H1 (cell line): ENCODE data around the gene NELFCD. TPM values are rescaled to one million over a fixed set of nuclear protein-coding genes. Genes with fewer than 3 reads are reported as not detected.

Experiments
- CTCF ChIA-PET: fragments of 300-600 bp; sonication (Branson Sonifier 250); formaldehyde crosslinking; loops from one replicate; lab custom pipeline; 2021; ENCODE audit not compliant: partially characterized antibody; lab: Charles Lee
- POLR2A ChIA-PET: fragments of 300-600 bp; sonication (Branson Sonifier 250); formaldehyde crosslinking; loops from one replicate; lab custom pipeline; 2021; ENCODE audit warnings: inconsistent platforms; ENCODE audit not compliant: partially characterized antibody; lab: Charles Lee
- DNase-seq, 2 experiments: peaks; one replicate each; pipeline versions ENCODE4 v3.0.0 to v3.0.0-alpha.2; 2010 to 2022; ENCODE audit warnings: low spot score in 2 of 2, low read depth in 1 of 2, mixed read lengths in 1 of 2
- FAIRE-seq: peaks from 2 replicates; lab custom pipeline; 2011; peaks lifted over from hg19 to GRCh38; lab: Jason Lieb, UNC
- H2AFZ ChIP-seq: 2 replicates; pipeline ENCODE4 v1.8.1; 2012; ENCODE audit warnings: low read length, inconsistent platforms
- H2AK5ac ChIP-seq: 2 replicates; pipeline ENCODE4 v1.6.1; 2013; ENCODE audit warnings: low read depth, low read length
- H2BK120ac ChIP-seq: replicated peaks from 2 replicates; pipeline ENCODE3; 2013; ENCODE audit warnings: low read depth, low read length, inconsistent platforms
- H2BK12ac ChIP-seq: 2 replicates; pipeline ENCODE4 v1.6.1; 2013; ENCODE audit warnings: low read depth, low read length
- H2BK15ac ChIP-seq: 2 replicates; pipeline ENCODE4 v1.6.1; 2013; ENCODE audit warnings: low read length
- H2BK20ac ChIP-seq: 2 replicates; pipeline ENCODE4 v1.6.1; 2013; ENCODE audit warnings: low read length
- H2BK5ac ChIP-seq: 2 replicates; pipeline ENCODE4 v1.6.1; 2013; ENCODE audit warnings: low read depth, low read length
- H3K14ac ChIP-seq: 2 replicates; pipeline ENCODE4 v1.6.1; 2013; ENCODE audit warnings: inconsistent platforms; ENCODE audit not compliant: insufficient read length
- H3K18ac ChIP-seq: 2 replicates; pipeline ENCODE4 v1.6.1; 2013; ENCODE audit warnings: low read length; ENCODE audit errors: extremely low read depth
- H3K23ac ChIP-seq: 2 replicates; pipeline ENCODE4 v1.6.1; 2013; ENCODE audit warnings: inconsistent platforms; ENCODE audit not compliant: insufficient read length
- H3K23me2 ChIP-seq: 2 replicates; pipeline ENCODE4 v1.6.1; 2013; ENCODE audit warnings: low read depth, low read length
- H3K27ac ChIP-seq: 2 replicates; pipeline ENCODE4 v1.6.1; 2011; ENCODE audit warnings: low read depth, low read length, inconsistent platforms
- H3K27me3 ChIP-seq, 4 experiments: replicated peaks in 1 of 4; 1 replicate in 1 of 4; 2 replicates in 3 of 4; pipeline versions ENCODE4 v1.6.1 to v1.8.1; 2011 to 2013; ENCODE audit warnings: low read length in 3 of 4, mild to moderate bottlenecking in 3 of 4, inconsistent platforms in 2 of 4, mixed read lengths in 2 of 4, moderate library complexity in 1 of 4; ENCODE audit not compliant: control insufficient read depth in 3 of 4, insufficient read depth in 3 of 4; ENCODE audit errors: extremely low read depth in 1 of 4
- H3K36me3 ChIP-seq, 4 experiments: 2 replicates each; pipeline versions ENCODE4 v1.6.1 to v1.8.1; 2011 to 2013; ENCODE audit warnings: mild to moderate bottlenecking in 4 of 4, low read length in 3 of 4, moderate library complexity in 2 of 4, control low read depth in 1 of 4, inconsistent platforms in 1 of 4; ENCODE audit not compliant: insufficient read depth in 4 of 4, control insufficient read depth in 2 of 4
- H3K4ac ChIP-seq: replicated peaks from 2 replicates; pipeline ENCODE3; 2013; ENCODE audit warnings: low read length, low read depth, mixed read lengths, inconsistent platforms; ENCODE audit not compliant: insufficient read length
- H3K4me1 ChIP-seq, 4 experiments: replicated peaks in 1 of 4; 1 replicate in 1 of 4; 2 replicates in 3 of 4; pipeline versions ENCODE4 v1.6.1 to v1.8.1; 2011 to 2013; ENCODE audit warnings: low read length in 3 of 4, inconsistent platforms in 2 of 4, mixed read lengths in 1 of 4; ENCODE audit not compliant: insufficient read depth in 4 of 4, control insufficient read depth in 3 of 4
- H3K4me2 ChIP-seq, 2 experiments: 2 replicates each; pipeline versions ENCODE4 v1.6.1 to v1.8.1; 2011 to 2013; ENCODE audit warnings: low read depth in 2 of 2, low read length in 2 of 2, control low read depth in 1 of 2, inconsistent platforms in 1 of 2, mild to moderate bottlenecking in 1 of 2; ENCODE audit not compliant: insufficient read depth in 1 of 2
- H3K4me3 ChIP-seq, 4 experiments: fragments of 200-600, 300-600 bp in 1 of 4; sonication (generic), shearing (Covaris generic), sonication (Bioruptor Twin) in 1 of 4; 2 replicates each; pipeline versions ENCODE4 v1.5.1 to v1.8.1; 2011 to 2016; ENCODE audit warnings: low read length in 4 of 4, low read depth in 3 of 4, control low read depth in 2 of 4, inconsistent platforms in 2 of 4, mild to moderate bottlenecking in 2 of 4, mixed read lengths in 1 of 4, moderate library complexity in 1 of 4; ENCODE audit not compliant: insufficient read depth in 2 of 4; ENCODE audit errors: extremely low read depth in 1 of 4
- H3K56ac ChIP-seq: replicated peaks from 2 replicates; pipeline ENCODE3; 2013; ENCODE audit warnings: low read depth, mild to moderate bottlenecking, mixed read lengths, low read length, inconsistent platforms; ENCODE audit not compliant: insufficient read length
- H3K79me1 ChIP-seq: 2 replicates; pipeline ENCODE4 v1.6.1; 2013; ENCODE audit warnings: low read depth, low read length, control low read depth
- H3K79me2 ChIP-seq, 2 experiments: 2 replicates each; pipeline versions ENCODE4 v1.6.1 to v1.8.1; 2012 to 2013; ENCODE audit warnings: low read length in 2 of 2, mild to moderate bottlenecking in 2 of 2, inconsistent platforms in 1 of 2; ENCODE audit not compliant: insufficient read depth in 2 of 2, control insufficient read depth in 1 of 2
- H3K9ac ChIP-seq, 4 experiments: replicated peaks in 1 of 4; 1 replicate in 1 of 4; 2 replicates in 3 of 4; pipeline versions ENCODE4 v1.6.1 to v1.8.1; 2011 to 2013; ENCODE audit warnings: low read depth in 3 of 4, low read length in 3 of 4, control low read depth in 2 of 4, mild to moderate bottlenecking in 2 of 4, moderate library complexity in 2 of 4, inconsistent platforms in 1 of 4; ENCODE audit errors: extremely low read depth in 1 of 4
- H3K9me3 ChIP-seq, 2 experiments: 2 replicates each; pipeline versions ENCODE4 v1.6.1 to v1.8.1; 2012 to 2013; ENCODE audit warnings: mild to moderate bottlenecking in 2 of 2, moderate library complexity in 2 of 2, control low read depth in 1 of 2, inconsistent platforms in 1 of 2, low read depth in 1 of 2, low read length in 1 of 2, mixed read lengths in 1 of 2; ENCODE audit not compliant: insufficient read depth in 2 of 2
- H4K20me1 ChIP-seq, 2 experiments: replicated peaks in 1 of 2; 2 replicates each; pipeline versions ENCODE3 to v1.8.1; 2011 to 2013; ENCODE audit warnings: inconsistent platforms in 2 of 2, low read length in 2 of 2, mild to moderate bottlenecking in 1 of 2; ENCODE audit not compliant: insufficient read depth in 2 of 2, control insufficient read depth in 1 of 2
- H4K5ac ChIP-seq: 2 replicates; pipeline ENCODE4 v1.6.1; 2013; ENCODE audit warnings: low read length, low read depth, mixed read lengths, inconsistent platforms; ENCODE audit not compliant: insufficient read length
- H4K8ac ChIP-seq: 2 replicates; pipeline ENCODE4 v1.8.0; 2013; ENCODE audit warnings: mild to moderate bottlenecking, moderate library complexity, low read length, inconsistent platforms; ENCODE audit not compliant: insufficient read depth; ENCODE audit errors: extremely low read depth
- H4K91ac ChIP-seq: replicated peaks from 2 replicates; pipeline ENCODE3; 2013; ENCODE audit warnings: low read length, mixed read lengths, inconsistent platforms; ENCODE audit not compliant: insufficient read length
- BRCA1 ChIP-seq: IDR thresholded peaks from 2 replicates; pipeline ENCODE4 v1.6.1; 2012; ENCODE audit warnings: low read depth, low read length, improper control_type of control experiment
- EZH2 ChIP-seq: fragments of 200-600 bp; sonication (generic); IDR thresholded peaks from 2 replicates; pipeline ENCODE4 v1.7.1; 2012; ENCODE audit warnings: low read depth, mild to moderate bottlenecking, moderate library complexity, low read length, inconsistent platforms; ENCODE audit not compliant: severe bottlenecking
- FOSL1 ChIP-seq: IDR thresholded peaks from 2 replicates; pipeline ENCODE4 v1.6.1; 2011; ENCODE audit warnings: mild to moderate bottlenecking, low read depth, low read length, moderate library complexity; ENCODE audit not compliant: insufficient read depth
- NANOG ChIP-seq: IDR thresholded peaks from 2 replicates; pipeline ENCODE4 v1.6.1; 2011; ENCODE audit warnings: low read length, low read depth, mild to moderate bottlenecking, inconsistent platforms; ENCODE audit not compliant: insufficient read depth, poor library complexity, severe bottlenecking
- PHF8 ChIP-seq: fragments of 200-600 bp; sonication (generic); conservative IDR thresholded peaks from 2 replicates; pipeline ENCODE4 v1.7.1; 2012; ENCODE audit warnings: low read depth, mild to moderate bottlenecking, inconsistent platforms, low read length, moderate library complexity
- POU5F1 ChIP-seq: IDR thresholded peaks from 2 replicates; pipeline ENCODE4 v1.6.1; 2011; ENCODE audit warnings: low read depth, mild to moderate bottlenecking, low read length, moderate library complexity
- SIX5 ChIP-seq: IDR thresholded peaks from 2 replicates; pipeline ENCODE4 v1.6.1; 2011; ENCODE audit warnings: mild to moderate bottlenecking, low read depth, low read length
- WGBS, 2 experiments: shearing (Covaris generic) in 1 of 2; methylation state at CpG; one replicate each; pipeline versions ENCODE4 v1.1.6 to v1.1.7; 2013 to 2015; ENCODE audit warnings: low lambda C conversion rate in 2 of 2, mixed read lengths in 2 of 2, inconsistent platforms in 1 of 2, low coverage in 1 of 2, missing lambda C conversion rate in 1 of 2; ENCODE audit not compliant: insufficient replicate concordance in 2 of 2, insufficient coverage in 1 of 2, insufficient read length in 1 of 2; ENCODE audit errors: extremely low coverage in 1 of 2, missing lambda C conversion rate in 1 of 2; 5-methylcytosine and 5-hydroxymethylcytosine counted together
- polyA plus RNA-seq, 7 experiments: library from polyadenylated mRNA; depleted of rRNA in 3 of 7; stranded (reverse) in 5 of 7; unstranded in 2 of 7; fragments of >200 nt in 5 of 7; fragments of 200-250 nt in 2 of 7; gene quantifications; 1 replicate in 5 of 7; 2 replicates in 1 of 7; 4 replicates in 1 of 7; pipeline versions ENCODE4 v1.2.1 to v1.2.3, GENCODE V29; 2011 to 2013; ENCODE audit warnings: missing spikeins in 2 of 7, mixed read lengths in 2 of 7
- total RNA-seq: library from RNA; stranded (reverse); fragmentation: NEBNext Ultra II Directional; extraction: Animal tissue kit (Norgen Biotek cat#: 25700); gene quantifications from 2 replicates; pipeline ENCODE4 v1.2.1, GENCODE V29; 2021

The NELFCD gene
- total and polyA plus RNA-seq, 2 of the 8 experiments (the other 6 are each of a cell fraction or from before 2014, with no cell fraction given), result 35.5 to 59.6 TPM

- H3K27me3 ChIP-seq, result no peaks in the 10 kb centered on the region
- no peak overlapping the region for H2AK5ac ChIP-seq
- H2AFZ ChIP-seq, result no peak overlapping the region
- no peaks in the 10 kb centered on the region for H3K9me3 ChIP-seq
- peaks cover 0 to 3% (median 0%) of the 10 kb centered on the region in 4 experiments; a peak in 2 of 7 replicates for H3K4me1 ChIP-seq
- CTCF ChIA-PET, result interaction anchor here (0.7 to 1.3 kb wide), 4 partner anchors 10 to 228 kb away, joined by 3 to 4 read pairs (median 3); no protein-coding TSS in a partner anchor
- WGBS, 2 experiments, result 72% methylated on average over 6 of the region's 6 CpGs; no CpG with 5 or more reads in 1 of the 2 experiments
- no peaks in the 10 kb centered on the region for H3K36me3 ChIP-seq
- H4K5ac ChIP-seq, result no peak overlapping the region
- no peak overlapping the region for H3K14ac ChIP-seq
- DNase-seq, result no peak
- 0 out of 2 replicates have a peak overlapping the region, but pooled peaks have one; percentile 83 for H2BK15ac ChIP-seq
- no peak overlapping the region for H3K23ac ChIP-seq
- no peak overlapping the region for H2BK12ac ChIP-seq
- no peak overlapping the region for H2BK5ac ChIP-seq
- no peak overlapping the region for H2BK120ac ChIP-seq
- H3K23me2 ChIP-seq, result no peaks in the 10 kb centered on the region; the same call in 1 of the 2 replicates
- no peak for TF ChIP-seq SIX5
- TF ChIP-seq POU5F1, result no peak
- no peak for TF ChIP-seq FOSL1
- TF ChIP-seq EZH2, result no peak
- TF ChIP-seq PHF8, result no peak
- no peak for TF ChIP-seq NANOG
- TF ChIP-seq BRCA1, result no peak
- H3K56ac ChIP-seq, result no peak overlapping the region
- H3K9ac ChIP-seq, result no peak overlapping the region
- H3K27ac ChIP-seq, result no peak overlapping the region
- H3K79me2 ChIP-seq, result peaks cover 4 to 19% of the 10 kb centered on the region in 2 experiments
- H3K79me1 ChIP-seq, result peaks cover 7% of the 10 kb centered on the region
- H4K20me1 ChIP-seq, result peaks cover 0 to 2% of the 10 kb centered on the region in 2 experiments
- FAIRE-seq, result no peak
- H3K4me3 ChIP-seq, result no peak overlapping the region
- no peak overlapping the region for H3K18ac ChIP-seq
- no peak overlapping the region for H3K4ac ChIP-seq
- POLR2A ChIA-PET, result interaction anchor here (0.9 to 1.4 kb wide), 3 partner anchors 12 to 65 kb away, joined by 3 read pairs; no protein-coding TSS in a partner anchor
- H4K91ac ChIP-seq, result no peak overlapping the region
- H4K8ac ChIP-seq, result no peak overlapping the region
- no peak overlapping the region for H2BK20ac ChIP-seq
- no peak overlapping the region for H3K4me2 ChIP-seq
Measured at GRCh38 chr20:58978351-58979190, 2.5 kb upstream of the NELFCD start.
